Mammary epithelial cell (primary cell): ENCODE results near the gene VSX2.

Experiments used
- CTCF ChIP-seq, 2 donors: IDR thresholded peaks in 1 of 2; conservative IDR thresholded peaks in 1 of 2; 2 replicates each; pipeline ENCODE4 v1.5.1; 2011 to 2012; ENCODE audit warnings: inconsistent platforms in 2 of 2, low read length in 2 of 2, mild to moderate bottlenecking in 2 of 2, control low read depth in 1 of 2, low read depth in 1 of 2; ENCODE audit not compliant: insufficient read depth in 1 of 2; ENCODE audit errors: extremely low read depth in 1 of 2
- EZH2 ChIP-seq: IDR thresholded peaks from 2 replicates; pipeline ENCODE4 v1.6.1; 2012; ENCODE audit warnings: low read length, inconsistent platforms, borderline replicate concordance

- TF ChIP-seq CTCF (conservative IDR thresholded peaks at IDR 0.05 in 1 of 2, IDR thresholded peaks at IDR 0.05 in 1 of 2; ENCODE audit: extremely low read depth in 1 of 2, insufficient read depth in 1 of 2, low read depth in 1 of 2, low read length in 2 of 2) (no peak), EZH2 (no peak)
Measured at GRCh38 chr14:74218462-74218861, 20.8 kb upstream of the VSX2 start.
